HG02943 (cell line): ENCODE measurements around the gene MELTF.
"Not testable (repeated sequence)": the region's sequence is repeated elsewhere in the genome, so short reads cannot be mapped to it uniquely, and the experiment has no call there.

Experiments
- ATAC-seq: cut with Tn5 transposase; IDR thresholded peaks from one replicate; pipeline ENCODE4 v1.9.1; 2021; ENCODE audit warnings: mild to moderate bottlenecking, low read depth, moderate library complexity; ENCODE audit not compliant: unreplicated experiment

Gene MELTF

DNA sequence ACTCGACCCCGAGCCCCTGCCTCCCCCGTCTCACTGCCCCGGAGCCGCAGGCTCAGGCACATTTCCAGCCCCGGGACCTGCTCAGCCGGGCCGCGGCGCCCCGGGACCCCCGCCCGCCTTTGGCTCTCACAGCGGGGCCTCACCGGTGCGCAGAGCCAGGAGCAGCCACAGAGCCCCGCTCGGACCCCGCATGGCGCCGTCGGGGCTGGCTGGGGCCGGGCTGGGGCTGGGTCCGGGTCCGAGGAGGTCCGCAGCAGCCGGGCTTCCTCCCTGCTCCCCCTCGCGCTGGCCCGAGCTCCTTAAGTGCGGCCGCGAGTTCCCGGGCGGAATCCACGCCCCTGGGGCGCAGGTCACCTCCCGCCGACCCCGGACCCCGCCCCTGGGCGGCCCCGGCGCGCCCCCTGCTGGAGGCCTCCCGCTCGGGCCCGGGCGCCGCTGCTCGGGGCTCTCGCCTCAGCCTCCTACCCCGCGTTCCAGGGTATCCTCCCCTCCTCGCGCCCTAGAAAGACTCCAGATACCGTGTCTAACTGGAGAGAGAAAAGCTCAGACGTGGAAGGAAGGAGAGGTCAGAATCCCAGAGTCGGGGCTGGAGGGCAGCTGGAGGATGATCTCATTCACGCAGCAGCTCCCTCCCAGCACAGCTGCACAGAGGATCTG is at the start of gene MELTF:
MELTF (minus strand) TSS at position 307 of the 657 bp plus-strand sequence; CDS start at position 192, 115 bp downstream.
- peak; percentile 64 for ATAC-seq

DNA sequence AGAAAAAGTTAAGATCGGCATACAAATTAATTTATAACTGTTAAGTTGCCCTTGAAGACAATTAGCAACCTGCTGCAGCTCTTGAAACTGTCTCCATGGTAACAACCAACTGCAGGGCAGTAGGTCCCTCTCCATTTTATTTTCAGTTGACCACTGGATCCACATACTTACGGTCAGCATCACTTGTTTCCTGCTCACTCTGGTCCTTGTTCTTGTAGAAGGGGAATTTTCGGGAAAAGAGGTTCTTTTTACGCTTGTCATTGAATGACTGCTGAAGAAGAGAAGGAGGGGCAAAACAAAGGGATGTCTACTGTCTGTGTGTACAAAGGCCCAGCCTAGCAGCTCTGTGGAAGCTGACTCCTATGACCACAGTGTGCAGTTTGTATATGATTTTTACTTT is 46.8 kb upstream of the MELTF start:
- no peak for ATAC-seq

- ATAC-seq, result no peak
Measured at GRCh38 chr3:197068077-197068476, 38.5 kb upstream of the MELTF start.

DNA sequence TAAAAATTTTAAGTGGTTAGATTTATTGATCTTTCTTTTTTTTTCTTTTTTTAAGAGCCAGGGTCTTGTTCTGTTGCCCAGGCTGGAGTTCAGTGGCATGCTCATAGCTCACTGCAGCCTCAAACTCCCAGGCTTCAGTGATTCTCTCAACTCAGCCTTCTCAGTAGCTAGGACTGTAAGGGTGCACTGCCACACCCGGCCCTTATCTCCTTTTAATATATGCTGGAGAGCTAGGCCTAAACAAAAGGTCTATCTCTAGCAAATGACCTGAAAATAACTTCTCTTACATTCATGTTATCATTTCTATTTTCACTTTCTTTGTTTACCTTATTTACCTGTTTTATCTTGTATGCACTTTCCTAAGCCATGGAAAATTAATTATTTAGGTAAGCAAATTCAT is 35.2 kb upstream of the MELTF start:
- ATAC-seq, result no peak

DNA sequence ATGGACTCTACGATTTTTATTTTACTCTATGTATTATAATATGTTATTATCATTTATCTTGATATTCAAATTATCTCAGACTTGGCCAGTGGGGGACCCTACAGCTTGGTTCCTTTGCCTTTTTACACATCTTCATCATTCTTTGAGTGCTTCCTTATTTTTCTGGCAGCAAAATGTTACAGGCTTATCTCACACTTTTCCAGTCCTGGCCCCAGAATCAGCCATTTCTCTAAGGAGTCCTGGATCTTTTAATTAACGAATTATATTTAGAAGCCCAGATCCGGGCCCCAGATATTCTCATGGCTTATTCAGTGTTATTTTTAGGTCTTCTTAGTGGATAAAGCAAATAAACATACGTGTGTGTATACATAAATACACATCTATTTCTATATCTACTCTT is 32.8 kb upstream of the MELTF start:
- no peak for ATAC-seq

- ATAC-seq, result not testable (repeated sequence)
Measured at GRCh38 chr3:197051637-197052036, 22.0 kb upstream of the MELTF start.

DNA sequence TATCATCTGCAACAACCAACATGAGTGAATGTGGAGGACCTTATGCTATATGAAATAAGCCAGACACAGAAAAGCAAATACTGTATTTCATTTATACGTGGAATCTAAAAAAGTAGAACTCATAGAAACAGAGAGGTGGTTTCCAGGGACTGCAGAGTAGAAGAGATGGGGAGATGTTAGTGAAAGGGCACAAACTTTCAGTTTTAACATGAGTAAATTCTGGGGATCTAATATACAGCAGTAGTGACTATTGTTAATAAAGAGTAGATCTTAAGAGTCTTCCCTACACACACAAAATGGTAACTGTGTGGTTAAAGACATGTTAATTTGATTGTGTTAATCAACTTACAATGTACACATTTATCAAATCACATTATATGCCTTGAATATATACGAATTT is 20.9 kb upstream of the MELTF start:
- ATAC-seq, result no peak

DNA sequence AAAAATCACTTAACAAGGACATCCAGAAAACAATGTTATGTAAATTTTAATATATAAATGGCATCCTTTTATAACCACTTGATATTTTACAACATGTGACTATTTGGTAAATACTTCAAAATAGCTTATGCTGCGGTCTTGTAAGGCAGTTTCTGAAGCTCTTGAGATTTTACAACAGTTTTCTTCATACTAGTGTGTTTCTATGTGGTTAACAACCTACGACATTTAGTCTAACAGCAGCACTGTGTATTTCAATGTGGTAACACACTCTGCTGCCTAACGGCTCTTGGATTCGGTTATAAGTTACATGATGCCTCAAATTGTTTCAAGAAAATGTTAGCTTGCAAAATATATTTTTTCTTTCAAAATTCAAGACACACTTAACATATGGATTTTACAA is 12.9 kb upstream of the MELTF start:
- ATAC-seq, result no peak

DNA sequence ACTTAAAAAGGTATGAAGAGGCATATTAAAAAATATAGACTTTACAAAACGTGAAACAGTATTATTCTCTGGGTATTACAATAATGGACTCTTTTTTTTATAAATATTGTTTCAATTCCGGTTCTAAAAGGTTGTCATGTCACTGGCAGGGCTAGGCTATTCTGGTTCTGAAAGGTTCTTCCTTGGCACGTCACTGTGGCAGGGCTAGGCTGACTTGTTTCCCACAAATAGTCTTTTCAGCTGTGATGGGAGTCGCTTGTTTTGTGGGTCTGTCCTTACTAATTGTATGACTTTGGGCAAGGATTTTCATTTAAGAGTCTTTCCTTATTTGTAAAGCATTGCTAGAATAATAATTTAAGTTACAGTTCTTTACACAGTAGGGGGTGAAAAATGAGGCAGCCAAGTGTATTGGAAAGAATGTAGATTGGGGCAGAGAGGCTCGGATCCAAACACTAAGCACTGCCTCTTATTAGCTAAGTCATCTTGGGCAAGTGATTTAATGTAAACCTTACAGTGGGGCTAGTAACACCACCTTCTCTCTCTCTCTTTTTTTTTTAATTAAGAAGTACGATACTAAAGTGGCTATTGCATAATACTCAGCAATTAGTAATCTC is 12.4 kb upstream of the MELTF start:
- ATAC-seq, result no peak

DNA sequence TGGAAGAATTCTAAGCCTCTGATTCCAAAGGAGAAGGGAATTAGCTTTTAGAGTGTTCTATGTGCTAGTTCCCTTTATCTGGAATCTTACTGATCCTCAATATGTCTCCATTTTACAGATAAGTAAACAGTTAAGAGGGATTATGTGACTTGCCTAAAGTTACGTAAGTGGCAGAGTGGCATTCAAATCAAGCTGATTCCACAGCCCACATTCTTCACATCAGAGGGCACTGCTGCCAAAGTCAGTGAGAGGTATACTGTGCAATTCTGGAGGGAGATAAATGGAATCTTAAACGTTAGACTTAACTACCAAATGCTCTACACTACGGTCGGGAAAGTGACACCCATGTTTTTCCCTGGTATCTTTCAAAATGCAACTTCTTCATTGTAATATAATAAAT is 11.0 kb upstream of the MELTF start:
- ATAC-seq, result no peak

GRCh38 chr3:197038679-197039462 is 9.3 kb upstream of the MELTF start:
- no peak for ATAC-seq

DNA sequence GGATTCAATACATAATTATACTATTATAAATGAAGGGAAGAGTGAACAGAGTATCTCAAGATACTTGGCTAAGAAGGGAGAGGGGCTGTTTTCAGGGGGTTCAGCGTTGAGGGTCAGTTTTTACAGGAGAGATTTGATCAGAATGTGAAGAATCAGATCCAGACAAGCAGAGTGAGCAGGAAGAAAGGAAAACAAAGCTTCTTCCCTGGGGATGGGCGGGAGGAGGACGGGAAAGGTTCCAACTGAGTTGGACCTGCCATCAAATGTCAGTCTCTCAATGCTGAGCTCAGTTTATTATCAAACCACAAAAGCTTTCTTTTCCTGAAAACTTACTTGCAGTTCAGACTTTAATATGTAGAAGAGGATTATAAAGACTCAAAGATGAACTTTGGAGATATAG is 6.0 kb upstream of the MELTF start:
- no peak for ATAC-seq

DNA sequence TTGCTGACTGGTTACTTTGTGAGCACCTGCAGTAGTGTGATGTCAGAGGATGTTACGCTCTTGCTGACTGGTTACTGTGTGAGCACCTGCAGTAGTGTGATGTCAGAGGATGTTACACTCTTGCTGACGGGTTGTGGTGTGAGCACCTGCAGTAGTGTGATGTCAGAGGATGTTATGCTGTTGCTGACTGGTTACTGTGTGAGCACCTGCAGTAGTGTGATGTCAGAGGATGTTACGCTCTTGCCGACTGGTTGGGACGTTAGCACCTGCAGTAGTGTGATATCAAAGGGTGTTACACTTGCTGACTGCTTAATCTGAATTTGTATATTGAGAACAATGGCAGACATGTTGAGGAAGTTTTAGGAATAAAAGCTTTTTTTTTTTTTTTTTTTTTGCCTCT is 5.2 kb upstream of the MELTF start:
- not testable (repeated sequence) for ATAC-seq

DNA sequence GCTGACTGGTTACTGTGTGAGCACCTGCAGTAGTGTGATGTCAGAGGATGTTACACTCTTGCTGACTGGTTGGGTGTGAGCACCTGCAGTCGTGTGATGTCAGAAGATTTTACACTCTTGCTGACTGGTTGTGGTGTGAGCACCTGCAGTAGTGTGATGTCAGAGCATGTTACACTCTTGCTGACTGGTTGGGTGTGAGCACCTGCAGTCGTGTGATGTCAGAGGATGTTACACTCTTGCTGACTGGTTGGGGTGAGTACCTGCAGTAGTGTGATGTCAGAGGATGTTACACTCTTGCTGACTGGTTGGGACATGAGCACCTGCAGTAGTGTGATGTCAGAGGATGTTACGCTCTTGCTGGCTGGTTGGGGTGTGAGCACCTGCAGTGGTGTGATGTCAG is 4.1 kb upstream of the MELTF start:
- not testable (repeated sequence) for ATAC-seq

DNA sequence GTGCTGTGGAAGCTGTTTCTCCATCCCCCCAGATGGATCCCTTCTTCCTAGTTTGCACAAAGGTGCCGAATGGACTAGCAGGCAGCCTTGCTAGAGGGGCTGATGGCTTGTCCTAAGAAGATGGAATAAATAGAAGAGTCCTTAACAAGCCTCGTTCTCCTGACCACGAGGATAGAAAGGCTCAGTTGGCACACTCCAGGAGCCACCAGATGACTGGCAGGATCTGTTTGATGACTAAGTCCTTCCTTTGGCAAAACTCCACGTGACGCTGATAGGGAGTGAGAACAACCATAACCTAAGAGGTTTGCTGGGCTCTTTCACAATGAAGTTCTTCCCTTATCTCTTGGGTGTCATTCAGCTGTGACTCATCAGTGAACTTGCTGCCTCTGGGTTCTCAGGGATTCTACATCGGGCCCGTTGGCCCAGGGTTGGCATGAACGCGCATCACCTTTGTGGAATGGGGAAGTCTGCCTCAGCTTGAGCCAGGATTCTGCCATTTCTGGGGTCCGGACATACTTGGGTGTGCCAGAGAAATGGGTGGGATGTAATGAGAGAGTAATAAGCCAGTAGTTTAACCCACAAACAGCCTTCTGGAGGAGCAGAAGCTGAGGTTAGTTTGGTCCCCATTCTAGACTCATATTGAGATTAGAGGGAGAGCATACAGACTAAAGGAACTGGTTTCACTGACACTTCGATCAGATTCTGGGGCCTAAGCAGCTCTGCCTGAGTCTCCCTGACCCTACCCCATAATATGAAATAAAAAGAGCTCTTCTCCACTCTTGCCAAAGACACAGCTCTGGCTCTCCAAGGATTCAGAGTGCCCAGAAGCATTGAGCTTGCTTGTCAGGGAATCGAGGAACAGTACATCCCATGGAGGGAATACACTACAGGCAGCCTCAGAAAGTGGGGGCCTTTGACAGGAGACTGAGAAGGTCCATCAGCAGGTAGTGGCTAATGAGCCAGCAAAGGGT is 2.0 kb upstream of the MELTF start:
- no peak for ATAC-seq

- ATAC-seq, result no peak
Measured at GRCh38 chr3:197030379-197031314, 1.0 kb upstream of the MELTF start.

GRCh38 chr3:197028728-197029510 is 698 bp downstream of the MELTF start:
- ATAC-seq, result peak; percentile 8

- ATAC-seq, result no peak
Measured at GRCh38 chr3:197027896-197028727, 1.5 kb downstream of the MELTF start.
